ENCODE data around the gene CCT8. TPM values are rescaled to one million over a fixed set of nuclear protein-coding genes. Genes with fewer than 3 reads are reported as not detected.

Gene CCT8
- total and polyA plus RNA-seq, 10 of the 15 experiments (the other 5 are each of a cell fraction or from before 2014, with no cell fraction given), result 321 to 696 (median 471) TPM

DNA sequence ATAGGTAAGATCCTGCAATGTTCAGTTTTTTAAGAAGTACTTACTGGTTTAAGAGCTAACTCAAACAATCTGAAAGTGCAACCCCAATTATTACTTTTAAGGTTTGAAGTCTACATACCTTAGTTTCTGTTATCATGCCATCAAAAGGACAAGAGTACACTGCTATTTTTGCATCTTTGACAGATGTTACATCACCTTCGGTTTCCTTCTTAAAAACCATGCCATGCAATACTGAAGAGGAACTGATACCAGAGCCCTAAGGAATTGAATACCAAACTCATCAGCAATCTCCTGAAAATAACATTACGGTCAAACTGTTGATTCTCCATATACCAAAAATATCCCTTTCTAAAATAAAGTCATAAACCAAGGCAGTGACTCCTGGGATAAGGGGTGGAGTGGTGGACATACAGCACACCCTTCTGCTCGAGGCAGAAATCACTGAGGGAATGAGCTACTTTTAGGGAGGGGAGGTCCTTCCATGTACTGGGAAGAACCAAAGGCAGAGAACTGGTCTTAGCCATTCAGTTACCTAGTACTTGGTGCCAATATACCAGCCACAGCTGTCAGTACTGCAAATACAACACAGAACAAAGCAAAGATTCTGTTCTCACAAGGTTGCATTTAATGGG, 8.5 kb downstream of the CCT8 start (continued):
- TF ChIP-seq ESRRA (IDR thresholded peaks at IDR 0.05; ENCODE audit: low read length) (no peak), BCL11A (IDR thresholded peaks at IDR 0.05; ENCODE audit: low read depth, low read length) (peak; percentile 55; the same call in 1 of the 2 replicates), FOXM1 (IDR thresholded peaks at IDR 0.05; ENCODE audit: low read depth, low read length) (peak; percentile 86; the same call in 1 of the 2 replicates), JUNB (IDR thresholded peaks at IDR 0.05) (peak; percentile 79), MEF2B (IDR thresholded peaks at IDR 0.05; ENCODE audit: partially characterized antibody, poor library complexity, severe bottlenecking) (peak; percentile 93), BACH1 (IDR thresholded peaks at IDR 0.05; ENCODE audit: borderline replicate concordance) (no peak; the same call in 1 of the 2 replicates), CREB1 (IDR thresholded peaks at IDR 0.05; ENCODE audit: low read depth) (0 out of 2 replicates have a peak, but pooled peaks have one; percentile 59), SPI1 (IDR thresholded peaks at IDR 0.05; ENCODE audit: borderline replicate concordance, insufficient read depth, low read depth, low read length) (peak; percentile 96), MXI1 (IDR thresholded peaks at IDR 0.05; ENCODE audit: low read depth, low read length) (peak; percentile 69; the same call in 1 of the 2 replicates), MEF2A (IDR thresholded peaks at IDR 0.05; ENCODE audit: insufficient read depth, low read depth, low read length) (peak; percentile 91), NR2F1 (conservative IDR thresholded peaks at IDR 0.05) (no peak), PML (IDR thresholded peaks at IDR 0.05; ENCODE audit: low read length) (peak; percentile 56; the same call in 1 of the 2 replicates), GATAD2B (conservative IDR thresholded peaks at IDR 0.05; ENCODE audit: low read depth) (peak; percentile 48; the same call in 1 of the 2 replicates), EP300 (IDR thresholded peaks at IDR 0.05; ENCODE audit: borderline replicate concordance in 1 of 2, control insufficient read depth in 1 of 2, low read depth in 2 of 2, low read length in 2 of 2) (peak; percentile 28 to 84; a peak in 2 of 4 replicates), CBFB (IDR thresholded peaks at IDR 0.05; ENCODE audit: low read depth) (peak; percentile 56; the same call in 1 of the 2 replicates), LARP7 (IDR thresholded peaks at IDR 0.05) (no peak), CHD1 (IDR thresholded peaks at IDR 0.05; ENCODE audit: low read depth, low read length) (no peak), DPF2 (IDR thresholded peaks at IDR 0.05) (peak; percentile 79), MTA3 (IDR thresholded peaks at IDR 0.05; ENCODE audit: borderline replicate concordance, low read length) (peak; percentile 67; the same call in 1 of the 2 replicates), RUNX3 (IDR thresholded peaks at IDR 0.05; ENCODE audit: low read length) (peak; percentile 80), HCFC1 (IDR thresholded peaks at IDR 0.05; ENCODE audit: low read length) (no peak), MTA2 (IDR thresholded peaks at IDR 0.05; ENCODE audit: low read depth) (peak; percentile 79), CREM (IDR thresholded peaks at IDR 0.05; ENCODE audit: low read depth) (peak; percentile 73; the same call in 1 of the 2 replicates)
- TF ChIP-seq, protein P1, sequence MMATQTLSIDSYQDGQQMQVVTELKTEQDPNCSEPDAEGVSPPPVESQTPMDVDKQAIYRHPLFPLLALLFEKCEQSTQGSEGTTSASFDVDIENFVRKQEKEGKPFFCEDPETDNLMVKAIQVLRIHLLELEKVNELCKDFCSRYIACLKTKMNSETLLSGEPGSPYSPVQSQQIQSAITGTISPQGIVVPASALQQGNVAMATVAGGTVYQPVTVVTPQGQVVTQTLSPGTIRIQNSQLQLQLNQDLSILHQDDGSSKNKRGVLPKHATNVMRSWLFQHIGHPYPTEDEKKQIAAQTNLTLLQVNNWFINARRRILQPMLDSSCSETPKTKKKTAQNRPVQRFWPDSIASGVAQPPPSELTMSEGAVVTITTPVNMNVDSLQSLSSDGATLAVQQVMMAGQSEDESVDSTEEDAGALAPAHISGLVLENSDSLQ (IDR thresholded peaks at IDR 0.05), result peak; percentile 51; the same call in 1 of the 2 replicates
- TF ChIP-seq, protein P2, sequence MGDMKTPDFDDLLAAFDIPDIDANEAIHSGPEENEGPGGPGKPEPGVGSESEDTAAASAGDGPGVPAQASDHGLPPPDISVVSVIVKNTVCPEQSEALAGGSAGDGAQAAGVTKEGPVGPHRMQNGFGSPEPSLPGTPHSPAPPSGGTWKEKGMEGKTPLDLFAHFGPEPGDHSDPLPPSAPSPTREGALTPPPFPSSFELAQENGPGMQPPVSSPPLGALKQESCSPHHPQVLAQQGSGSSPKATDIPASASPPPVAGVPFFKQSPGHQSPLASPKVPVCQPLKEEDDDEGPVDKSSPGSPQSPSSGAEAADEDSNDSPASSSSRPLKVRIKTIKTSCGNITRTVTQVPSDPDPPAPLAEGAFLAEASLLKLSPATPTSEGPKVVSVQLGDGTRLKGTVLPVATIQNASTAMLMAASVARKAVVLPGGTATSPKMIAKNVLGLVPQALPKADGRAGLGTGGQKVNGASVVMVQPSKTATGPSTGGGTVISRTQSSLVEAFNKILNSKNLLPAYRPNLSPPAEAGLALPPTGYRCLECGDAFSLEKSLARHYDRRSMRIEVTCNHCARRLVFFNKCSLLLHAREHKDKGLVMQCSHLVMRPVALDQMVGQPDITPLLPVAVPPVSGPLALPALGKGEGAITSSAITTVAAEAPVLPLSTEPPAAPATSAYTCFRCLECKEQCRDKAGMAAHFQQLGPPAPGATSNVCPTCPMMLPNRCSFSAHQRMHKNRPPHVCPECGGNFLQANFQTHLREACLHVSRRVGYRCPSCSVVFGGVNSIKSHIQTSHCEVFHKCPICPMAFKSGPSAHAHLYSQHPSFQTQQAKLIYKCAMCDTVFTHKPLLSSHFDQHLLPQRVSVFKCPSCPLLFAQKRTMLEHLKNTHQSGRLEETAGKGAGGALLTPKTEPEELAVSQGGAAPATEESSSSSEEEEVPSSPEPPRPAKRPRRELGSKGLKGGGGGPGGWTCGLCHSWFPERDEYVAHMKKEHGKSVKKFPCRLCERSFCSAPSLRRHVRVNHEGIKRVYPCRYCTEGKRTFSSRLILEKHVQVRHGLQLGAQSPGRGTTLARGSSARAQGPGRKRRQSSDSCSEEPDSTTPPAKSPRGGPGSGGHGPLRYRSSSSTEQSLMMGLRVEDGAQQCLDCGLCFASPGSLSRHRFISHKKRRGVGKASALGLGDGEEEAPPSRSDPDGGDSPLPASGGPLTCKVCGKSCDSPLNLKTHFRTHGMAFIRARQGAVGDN (IDR thresholded peaks at IDR 0.05), result peak; percentile 44; the same call in 1 of the 2 replicates
- TF ChIP-seq, protein P3, sequence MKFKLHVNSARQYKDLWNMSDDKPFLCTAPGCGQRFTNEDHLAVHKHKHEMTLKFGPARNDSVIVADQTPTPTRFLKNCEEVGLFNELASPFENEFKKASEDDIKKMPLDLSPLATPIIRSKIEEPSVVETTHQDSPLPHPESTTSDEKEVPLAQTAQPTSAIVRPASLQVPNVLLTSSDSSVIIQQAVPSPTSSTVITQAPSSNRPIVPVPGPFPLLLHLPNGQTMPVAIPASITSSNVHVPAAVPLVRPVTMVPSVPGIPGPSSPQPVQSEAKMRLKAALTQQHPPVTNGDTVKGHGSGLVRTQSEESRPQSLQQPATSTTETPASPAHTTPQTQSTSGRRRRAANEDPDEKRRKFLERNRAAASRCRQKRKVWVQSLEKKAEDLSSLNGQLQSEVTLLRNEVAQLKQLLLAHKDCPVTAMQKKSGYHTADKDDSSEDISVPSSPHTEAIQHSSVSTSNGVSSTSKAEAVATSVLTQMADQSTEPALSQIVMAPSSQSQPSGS (IDR thresholded peaks at IDR 0.05; ENCODE audit: low read length), result peak; percentile 90
